KMS-11 (cell line): ENCODE measurements around the gene WFDC1.

Experiments used
- H2AFZ ChIP-seq: fragments of 200-600 bp; sonication (generic); 2 replicates; pipeline ENCODE4 v1.6.1; 2016; ENCODE audit warnings: antibody characterized with exemption, mixed run types, low read depth
- H3K27ac ChIP-seq: fragments of 200-600 bp; sonication (generic); 2 replicates; pipeline ENCODE4 v1.6.1; 2016; ENCODE audit warnings: mild to moderate bottlenecking, mixed run types
- H3K27me3 ChIP-seq: fragments of 200-600 bp; sonication (generic); 2 replicates; pipeline ENCODE4 v1.6.1; 2017; ENCODE audit warnings: mild to moderate bottlenecking, low read depth, mixed run types, moderate library complexity; ENCODE audit not compliant: insufficient read depth
- H3K36me3 ChIP-seq: fragments of 200-600 bp; sonication (generic); 2 replicates; pipeline ENCODE4 v1.6.1; 2017; ENCODE audit warnings: mild to moderate bottlenecking, mixed run types; ENCODE audit not compliant: insufficient read depth
- H3K4me1 ChIP-seq: fragments of 200-600 bp; sonication (generic); 2 replicates; pipeline ENCODE4 v1.6.1; 2016; ENCODE audit warnings: mild to moderate bottlenecking, low read depth, mixed run types; ENCODE audit not compliant: poor library complexity, severe bottlenecking
- H3K4me2 ChIP-seq: fragments of 200-600 bp; sonication (generic); 2 replicates; pipeline ENCODE4 v1.7.0; 2016; ENCODE audit warnings: mild to moderate bottlenecking, mixed run types
- H3K4me3 ChIP-seq: fragments of 200-600 bp; sonication (generic); IDR thresholded peaks from 2 replicates; pipeline ENCODE4 v1.6.1; 2017; ENCODE audit warnings: low read depth, low read length, mixed read lengths; ENCODE audit not compliant: insufficient read depth
- H3K79me2 ChIP-seq: fragments of 200-600 bp; sonication (generic); 2 replicates; pipeline ENCODE4 v1.6.1; 2016; ENCODE audit warnings: low read depth, mixed run types; ENCODE audit not compliant: insufficient read depth
- H3K9ac ChIP-seq: fragments of 200-600 bp; sonication (generic); 2 replicates; pipeline ENCODE4 v1.6.1; 2016; ENCODE audit warnings: mild to moderate bottlenecking, mixed run types
- H4K20me1 ChIP-seq: fragments of 200-600 bp; sonication (generic); 2 replicates; pipeline ENCODE4 v1.6.1; 2016; ENCODE audit warnings: mild to moderate bottlenecking, mixed run types; ENCODE audit not compliant: insufficient read depth
- CTCF ChIP-seq: fragments of 200-600 bp; sonication (generic); conservative IDR thresholded peaks from 2 replicates; pipeline ENCODE4 v1.6.1; 2017; ENCODE audit warnings: low read depth, mild to moderate bottlenecking, antibody characterized with exemption, low read length, moderate library complexity, mixed read lengths

WFDC1 gene

DNA sequence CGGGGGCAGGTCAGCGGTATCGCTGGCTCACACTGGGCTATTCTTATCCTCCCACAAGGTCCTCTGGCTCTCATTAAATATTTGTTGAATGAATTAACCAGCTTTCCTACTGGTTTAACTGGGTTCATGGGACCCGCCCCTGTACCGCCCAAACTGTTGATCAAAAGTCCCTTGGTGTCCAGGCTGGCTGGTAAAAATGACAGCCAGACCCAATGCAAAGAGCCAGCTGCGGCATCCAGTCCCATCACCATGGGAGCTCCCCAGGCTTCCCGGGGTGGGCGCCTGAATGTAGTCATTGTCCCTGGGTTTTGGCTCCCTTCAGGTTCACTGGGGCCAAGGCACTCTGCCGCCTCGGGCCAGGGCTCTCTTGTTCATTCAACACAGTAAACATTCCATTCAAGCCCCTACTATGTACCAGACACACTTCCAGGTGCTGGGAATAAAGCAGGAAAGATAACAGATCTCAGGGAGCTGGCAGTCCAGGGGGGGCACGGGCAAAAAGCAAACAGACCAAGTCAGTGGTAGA is 62.0 kb downstream of the WFDC1 start:
- TF ChIP-seq CTCF: no peak

DNA sequence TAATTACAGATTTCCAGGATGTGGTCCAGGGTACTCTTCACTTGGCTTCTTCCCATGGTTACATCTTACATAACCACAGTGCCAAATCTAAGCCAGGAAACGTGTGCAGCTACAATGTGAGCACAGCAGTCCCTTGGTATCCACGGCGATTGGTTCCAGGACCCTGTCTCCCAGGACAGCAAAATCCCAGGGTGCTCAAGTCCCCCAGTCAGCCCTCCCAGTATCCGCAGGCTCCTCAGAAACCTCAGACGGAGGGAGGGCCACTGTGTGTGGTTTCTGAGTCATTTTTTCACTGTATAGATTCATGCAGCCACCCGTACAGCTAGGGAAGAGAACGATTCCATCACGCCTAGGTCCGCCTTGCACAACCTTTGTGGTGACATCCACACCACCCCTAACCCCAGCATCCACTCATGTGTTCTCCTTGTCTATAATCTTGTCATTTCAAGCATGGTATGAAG is 62.5 kb downstream of the WFDC1 start:
- Histone ChIP-seq H4K20me1 (no peaks in the 10 kb centered on the region), H3K4me2 (no peak overlapping the region), H3K79me2 (no peaks in the 10 kb centered on the region), H3K4me3 (no peak overlapping the region), H3K27me3 (peaks cover 39% of the 10 kb centered on the region; the same call in 1 of the 2 replicates), H2AFZ (no peak overlapping the region), H3K27ac (no peak overlapping the region), H3K4me1 (no peaks in the 10 kb centered on the region), H3K9ac (no peak overlapping the region), H3K36me3 (no peaks in the 10 kb centered on the region)
- no peak for TF ChIP-seq CTCF

More for the DNA sequence above, 62.0 kb downstream of the WFDC1 start:
- no peak overlapping the region for H3K9ac ChIP-seq
- H3K79me2 ChIP-seq: no peaks in the 10 kb centered on the region
- H3K27me3 ChIP-seq: peaks cover 40% of the 10 kb centered on the region; the same call in 1 of the 2 replicates
- H3K4me2 ChIP-seq: no peak overlapping the region
- no peak overlapping the region for H3K27ac ChIP-seq
- no peaks in the 10 kb centered on the region for H3K4me1 ChIP-seq
- no peak overlapping the region for H2AFZ ChIP-seq
- no peak overlapping the region for H3K4me3 ChIP-seq
- no peaks in the 10 kb centered on the region for H4K20me1 ChIP-seq
- H3K36me3 ChIP-seq: no peaks in the 10 kb centered on the region

GRCh38 chr16:84358601-84359295 is 64.1 kb downstream of the WFDC1 start:
- no peak overlapping the region for H3K4me2 ChIP-seq
- H3K4me1 ChIP-seq: no peaks in the 10 kb centered on the region
- no peaks in the 10 kb centered on the region for H3K79me2 ChIP-seq
- no peak for TF ChIP-seq CTCF
- H2AFZ ChIP-seq: no peak overlapping the region
- H3K27me3 ChIP-seq: peaks cover 35% of the 10 kb centered on the region; the same call in 1 of the 2 replicates
- no peak overlapping the region for H3K9ac ChIP-seq
- H4K20me1 ChIP-seq: no peaks in the 10 kb centered on the region
- no peak overlapping the region for H3K4me3 ChIP-seq
- H3K27ac ChIP-seq: no peak overlapping the region
- no peaks in the 10 kb centered on the region for H3K36me3 ChIP-seq

DNA sequence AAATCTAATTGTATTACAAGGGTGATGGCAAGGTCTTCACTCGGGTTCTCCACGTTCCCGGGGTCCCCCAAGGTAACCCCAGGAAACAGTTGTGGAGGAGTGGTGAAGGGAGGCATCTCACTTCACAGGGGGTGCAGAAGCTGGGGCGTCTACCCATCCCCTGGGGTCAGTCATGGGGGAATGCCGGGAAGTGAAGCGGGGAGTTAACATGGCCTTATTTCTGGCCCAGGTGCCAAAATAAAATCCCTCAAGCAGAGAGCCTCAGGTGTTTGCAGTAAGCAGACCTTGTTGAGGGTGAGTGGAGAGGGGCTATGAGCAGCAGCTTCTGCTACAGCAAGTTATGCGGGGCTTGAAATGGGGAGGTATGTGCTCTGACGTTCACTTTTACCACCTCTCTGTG is 64.6 kb downstream of the WFDC1 start:
- Histone ChIP-seq H4K20me1 (no peaks in the 10 kb centered on the region), H3K27me3 (peaks cover 38% of the 10 kb centered on the region; the same call in 1 of the 2 replicates), H3K9ac (no peak overlapping the region), H3K36me3 (no peaks in the 10 kb centered on the region), H3K4me2 (no peak overlapping the region), H3K4me3 (no peak overlapping the region), H3K27ac (no peak overlapping the region), H2AFZ (no peak overlapping the region), H3K4me1 (no peaks in the 10 kb centered on the region), H3K79me2 (no peaks in the 10 kb centered on the region)
- no peak for TF ChIP-seq CTCF
